GM12801 (cell line): Measurements from ENCODE around the gene NUP37.

ENCODE experiments used
- TF ChIP-seq, protein P1 (sequence below): IDR thresholded peaks from one replicate; pipeline ENCODE4 v1.5.1; 2011; ENCODE audit warnings: control low read depth; ENCODE audit not compliant: insufficient read length; ENCODE audit errors: extremely low read depth

The NUP37 gene

DNA sequence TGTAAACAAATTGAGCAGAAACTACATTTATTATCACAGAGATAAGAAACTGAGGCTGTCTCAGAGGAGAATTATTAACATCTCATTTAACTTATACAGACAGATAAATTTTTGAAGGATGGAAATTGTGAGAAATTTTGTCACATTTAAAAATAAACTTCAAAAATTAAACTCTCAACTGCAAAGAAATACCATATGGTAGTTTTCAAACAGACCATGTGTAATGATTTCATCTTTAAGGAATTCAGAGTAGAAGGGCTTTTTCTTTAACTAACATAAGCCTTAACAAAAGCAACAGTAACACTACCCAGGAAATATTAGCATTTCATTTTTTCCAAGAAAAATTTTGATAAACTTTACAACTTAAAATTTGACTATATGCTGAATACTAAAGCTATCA is 26.6 kb downstream of the NUP37 start:
- TF ChIP-seq, protein P1, sequence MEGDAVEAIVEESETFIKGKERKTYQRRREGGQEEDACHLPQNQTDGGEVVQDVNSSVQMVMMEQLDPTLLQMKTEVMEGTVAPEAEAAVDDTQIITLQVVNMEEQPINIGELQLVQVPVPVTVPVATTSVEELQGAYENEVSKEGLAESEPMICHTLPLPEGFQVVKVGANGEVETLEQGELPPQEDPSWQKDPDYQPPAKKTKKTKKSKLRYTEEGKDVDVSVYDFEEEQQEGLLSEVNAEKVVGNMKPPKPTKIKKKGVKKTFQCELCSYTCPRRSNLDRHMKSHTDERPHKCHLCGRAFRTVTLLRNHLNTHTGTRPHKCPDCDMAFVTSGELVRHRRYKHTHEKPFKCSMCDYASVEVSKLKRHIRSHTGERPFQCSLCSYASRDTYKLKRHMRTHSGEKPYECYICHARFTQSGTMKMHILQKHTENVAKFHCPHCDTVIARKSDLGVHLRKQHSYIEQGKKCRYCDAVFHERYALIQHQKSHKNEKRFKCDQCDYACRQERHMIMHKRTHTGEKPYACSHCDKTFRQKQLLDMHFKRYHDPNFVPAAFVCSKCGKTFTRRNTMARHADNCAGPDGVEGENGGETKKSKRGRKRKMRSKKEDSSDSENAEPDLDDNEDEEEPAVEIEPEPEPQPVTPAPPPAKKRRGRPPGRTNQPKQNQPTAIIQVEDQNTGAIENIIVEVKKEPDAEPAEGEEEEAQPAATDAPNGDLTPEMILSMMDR = no peak

DNA sequence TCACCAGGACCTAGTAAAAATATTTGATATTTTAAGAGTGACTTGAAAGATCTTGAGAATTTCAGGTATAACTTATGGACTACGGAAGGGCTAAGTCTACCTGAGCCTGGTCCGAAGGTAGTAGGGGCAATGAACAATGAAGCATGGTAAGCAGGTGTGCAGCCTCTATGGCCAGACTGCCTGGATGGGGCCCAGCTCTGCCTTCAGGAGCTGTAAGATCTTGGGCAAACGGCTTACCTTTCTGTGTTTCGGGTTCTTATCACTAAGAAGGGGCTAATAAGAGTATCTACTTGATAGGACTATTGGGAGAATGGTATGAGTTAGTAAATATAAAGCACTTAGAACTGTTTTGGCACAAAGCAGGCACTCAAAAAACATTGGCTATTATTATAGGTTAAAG is 39.1 kb downstream of the NUP37 start:
- TF ChIP-seq, protein P1 = no peak

DNA sequence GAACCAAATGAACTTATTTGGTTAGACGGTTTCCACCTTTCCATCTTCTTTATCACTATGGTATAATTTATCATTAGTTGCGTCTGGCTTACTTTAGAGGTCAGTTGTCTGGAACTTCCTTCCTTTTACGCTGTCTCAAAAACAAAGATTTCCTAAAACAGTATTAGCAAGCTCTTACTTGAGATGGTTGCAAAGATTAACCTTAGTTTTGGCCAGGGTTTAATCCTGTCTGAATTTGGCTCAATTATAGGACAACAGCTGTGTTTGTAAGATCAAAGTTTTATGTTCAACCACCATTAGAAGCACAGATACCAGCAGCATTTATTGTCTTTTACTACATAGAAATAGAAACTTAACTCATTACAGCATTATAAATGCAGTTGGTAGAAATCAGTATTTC is 50.2 kb downstream of the NUP37 start:
- TF ChIP-seq, protein P1 = no peak

DNA sequence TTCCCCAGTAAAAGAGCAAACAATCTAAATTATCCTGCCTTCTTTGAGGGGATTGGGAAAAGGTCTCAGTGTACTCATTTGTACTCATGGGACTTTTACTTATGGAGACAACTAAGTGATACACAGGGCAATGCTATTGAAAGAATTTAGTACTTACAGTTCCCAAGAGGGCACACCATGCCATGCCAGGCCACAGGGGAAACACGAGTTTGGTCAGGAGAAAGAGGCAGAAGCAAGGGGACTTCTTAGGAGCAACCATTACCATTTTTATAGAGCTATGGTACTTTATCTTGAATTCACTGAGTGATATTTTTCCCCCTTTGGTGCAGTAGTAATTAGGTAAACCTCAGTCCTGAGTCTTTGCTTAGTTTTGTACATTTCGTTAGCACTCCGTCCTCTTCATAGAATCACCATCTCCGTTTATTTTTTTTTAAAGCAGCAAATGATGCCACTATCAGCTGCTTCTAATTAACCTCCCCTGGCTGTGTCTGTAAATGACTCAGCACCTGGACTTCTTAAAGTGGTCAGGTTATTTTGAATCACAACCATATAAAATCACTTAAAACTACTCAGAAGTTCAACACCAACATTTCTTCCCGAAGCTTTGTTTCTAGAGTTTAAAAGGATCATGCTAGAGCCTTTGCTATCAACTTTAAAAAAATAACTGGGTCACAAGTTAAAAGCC is 52.2 kb downstream of the NUP37 start:
- TF ChIP-seq, protein P1 = no peak

DNA sequence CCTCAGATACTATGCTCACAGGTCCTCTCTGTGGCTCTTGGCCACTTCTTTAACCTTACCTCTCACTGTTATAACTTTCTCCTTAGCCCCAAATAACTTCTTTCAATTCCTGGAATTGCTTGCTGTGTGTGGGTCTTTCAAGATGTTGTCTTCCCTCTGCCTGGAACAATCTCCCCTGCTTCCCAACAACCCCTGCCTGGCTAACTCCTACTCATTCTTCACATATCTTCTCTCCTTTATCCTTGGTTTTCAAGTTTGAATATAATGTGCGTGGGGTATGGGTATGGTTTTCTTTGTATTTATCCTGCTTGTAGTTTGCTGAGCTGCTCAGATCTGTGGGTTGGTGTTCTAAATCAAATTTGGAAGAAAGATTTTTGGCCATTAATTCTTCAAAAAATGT is 55.4 kb downstream of the NUP37 start:
- TF ChIP-seq, protein P1 = no peak

DNA sequence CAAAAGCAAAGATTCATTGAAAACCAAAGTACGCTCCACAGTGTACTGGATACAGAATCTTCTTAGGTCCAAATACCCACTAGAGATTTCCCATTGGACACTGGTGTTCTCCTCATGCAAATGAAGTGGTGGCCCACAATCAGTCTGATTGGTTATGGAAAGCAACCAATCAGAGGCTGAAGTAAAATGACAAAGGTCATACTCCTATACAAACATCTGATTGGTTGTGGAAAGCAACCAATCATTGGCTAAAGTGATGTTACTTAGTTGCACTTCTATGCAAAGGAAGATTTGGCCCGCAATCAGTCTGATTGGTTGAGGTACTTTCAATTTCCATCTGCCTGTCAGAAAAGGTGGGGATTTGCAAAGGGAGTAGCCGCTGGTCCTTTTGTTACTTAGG is 56.8 kb downstream of the NUP37 start:
- TF ChIP-seq, protein P1 = no peak

DNA sequence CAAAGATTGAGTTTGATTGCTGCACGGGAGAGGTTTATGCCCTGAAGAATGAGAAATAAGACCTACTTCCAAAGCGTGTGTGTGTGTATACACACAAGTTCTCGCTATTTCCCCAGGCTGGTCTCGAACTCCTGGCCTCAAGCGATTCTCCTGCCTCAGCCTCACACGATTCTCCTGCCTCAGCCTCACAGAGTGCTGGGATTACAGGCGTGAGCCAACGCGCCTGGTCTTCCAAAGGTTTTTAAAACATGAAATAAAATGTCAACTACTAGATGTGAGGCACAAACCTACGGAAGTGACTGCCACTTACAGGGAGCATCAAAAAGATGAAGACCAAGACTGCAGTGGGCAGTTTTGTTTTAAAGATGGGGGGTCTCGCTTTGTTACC is 57.5 kb downstream of the NUP37 start:
- TF ChIP-seq, protein P1 = no peak
